Activated naive CD4-positive, alpha-beta T cell treated with anti-CD3 and anti-CD28 coated beads, Interleukin-2, amount 50 U/mL, for 72 hours (primary cell): ENCODE measurements around the gene LRRC17. TPM values are rescaled to one million over a fixed set of nuclear protein-coding genes. Genes with fewer than 3 reads are reported as not detected.

Experiments used
- ATAC-seq, 2 donors: fragments of 150-1000 bp; cut with Tn5 transposase; 2 replicates each; pipeline ENCODE4 v1.10.0; 2021; ENCODE audit warnings: mild to moderate bottlenecking in 2 of 2, moderate library complexity in 2 of 2
- DNase-seq, 2 donors: peaks; one replicate each; pipeline ENCODE4 v3.0.0; 2021 to 2022; ENCODE audit warnings: low spot score in 2 of 2
- H3K27ac Mint-ChIP-seq, 2 donors: one replicate each; pipeline ENCODE4 v1.8.0; 2022; ENCODE audit warnings: mild to moderate bottlenecking in 2 of 2, mixed read lengths in 2 of 2
- H3K36me3 Mint-ChIP-seq, 2 donors: one replicate each; pipeline ENCODE4 v1.8.0; 2022; ENCODE audit warnings: mixed read lengths in 2 of 2
- H3K9me3 Mint-ChIP-seq, 2 donors: one replicate each; pipeline ENCODE4 v1.8.0; 2022; ENCODE audit warnings: mixed read lengths in 2 of 2
- total RNA-seq, 2 donors: library from RNA; stranded (reverse); gene quantifications; one replicate each; pipeline ENCODE4 v1.2.3, GENCODE V29; 2022

LRRC17 gene
- total RNA-seq, 2 donors from 2014 or later, result not detected

GRCh38 chr7:102988631-102989560 lies 76.1 kb downstream of the LRRC17 start:
- DNase-seq (no peak), ATAC-seq (no peak)
- Mint-ChIP-seq H3K36me3 (no peaks in the 10 kb centered on the region), H3K27ac (no peak overlapping the region), H3K9me3 (no peaks in the 10 kb centered on the region)

- Mint-ChIP-seq H3K27ac (no peak overlapping the region), H3K9me3 (no peaks in the 10 kb centered on the region), H3K36me3 (no peaks in the 10 kb centered on the region)
- ATAC-seq, result no peak
- DNase-seq, result no peak
Measured at GRCh38 chr7:102990642-102991041, 77.8 kb downstream of the LRRC17 start.

- Mint-ChIP-seq H3K27ac (no peak overlapping the region), H3K9me3 (no peaks in the 10 kb centered on the region), H3K36me3 (no peaks in the 10 kb centered on the region)
- DNase-seq, result no peak
- ATAC-seq, result peak in 1 of 2 donors; percentile 73
Measured at GRCh38 chr7:102991077-102991539, 78.3 kb downstream of the LRRC17 start.

- H3K36me3 Mint-ChIP-seq, result no peaks in the 10 kb centered on the region
- no peak for DNase-seq
- no peak overlapping the region for H3K27ac Mint-ChIP-seq
- H3K9me3 Mint-ChIP-seq, result no peaks in the 10 kb centered on the region
- ATAC-seq, result peak; percentile 84 to 89
Measured at GRCh38 chr7:102991540-102992214, 78.9 kb downstream of the LRRC17 start.

- H3K36me3 Mint-ChIP-seq, result no peaks in the 10 kb centered on the region
Measured at GRCh38 chr7:102992509-102992937, 79.7 kb downstream of the LRRC17 start.

GRCh38 chr7:102992938-102993717 lies 80.3 kb downstream of the LRRC17 start:
- H3K36me3 Mint-ChIP-seq, result no peaks in the 10 kb centered on the region
- H3K9me3 Mint-ChIP-seq, result no peaks in the 10 kb centered on the region
- ATAC-seq (no peak), DNase-seq (no peak)
- no peak overlapping the region for H3K27ac Mint-ChIP-seq

More at GRCh38 chr7:102992509-102992937, 79.7 kb downstream of the LRRC17 start:
- no peaks in the 10 kb centered on the region for H3K9me3 Mint-ChIP-seq
- H3K27ac Mint-ChIP-seq, result no peak overlapping the region
- ATAC-seq (no peak), DNase-seq (no peak)

- H3K27ac Mint-ChIP-seq, result no peak overlapping the region
- ATAC-seq (no peak), DNase-seq (no peak)
- no peaks in the 10 kb centered on the region for H3K9me3 Mint-ChIP-seq
- no peaks in the 10 kb centered on the region for H3K36me3 Mint-ChIP-seq
Measured at GRCh38 chr7:102993718-102994029, 80.9 kb downstream of the LRRC17 start.

- peak in 1 of 2 donors; percentile 57 for ATAC-seq
- DNase-seq, result no peak
- H3K27ac Mint-ChIP-seq, result no peak overlapping the region
- no peaks in the 10 kb centered on the region for H3K36me3 Mint-ChIP-seq
- H3K9me3 Mint-ChIP-seq, result no peaks in the 10 kb centered on the region
Measured at GRCh38 chr7:102994567-102994966, 81.8 kb downstream of the LRRC17 start.

Other genes with a start within 250 kb of the LRRC17 start
- gene POLR2J2, start 241.3 kb upstream of the LRRC17 start, total RNA-seq, result 10 to 100 TPM; 18.1 to 20.9 TPM
- gene FAM185A, start 164.0 kb upstream of the LRRC17 start, total RNA-seq, result 1 to 10 TPM; 5.7 to 9.2 TPM
- gene FBXL13, start 161.8 kb downstream of the LRRC17 start, total RNA-seq, result under 1 TPM; 0.56 to 0.71 TPM
- 10 to 100 TPM; 33.4 to 43.5 TPM for gene ARMC10, start 162.1 kb downstream of the LRRC17 start, total RNA-seq
- gene NAPEPLD, start 236.1 kb downstream of the LRRC17 start, total RNA-seq, result 1 to 10 TPM; 7.2 to 9.7 TPM